Sigmoid colon (tissue), 7 donors: ENCODE measurements around the gene TBCE. TPM values are rescaled to one million over a fixed set of nuclear protein-coding genes. Genes with fewer than 3 reads are reported as not detected.
"Not testable (repeated sequence)": the region's sequence is repeated elsewhere in the genome, so short reads cannot be mapped to it uniquely, and the experiment has no call there.

ENCODE experiments used
- DNase-seq: peaks from one replicate; pipeline ENCODE4 v3.0.0-alpha.2; 2019
- H3K27ac ChIP-seq, 4 donors: fragments of 200-600 bp; sonication (generic); one replicate each; pipeline ENCODE4 v1.5.1; 2016 to 2019; ENCODE audit warnings: mild to moderate bottlenecking in 1 of 4
- H3K27me3 ChIP-seq, 3 donors: fragments of 200-600 bp; sonication (generic); one replicate each; pipeline ENCODE4 v1.5.1; 2019; ENCODE audit warnings: mild to moderate bottlenecking in 1 of 3
- H3K36me3 ChIP-seq, 4 donors: fragments of 200-600 bp; sonication (generic); one replicate each; pipeline ENCODE4 v1.5.1; 2016 to 2019
- H3K4me1 ChIP-seq, 4 donors: fragments of 200-600 bp; sonication (generic); one replicate each; pipeline ENCODE4 v1.5.1; 2017 to 2019
- H3K4me3 ChIP-seq, 4 donors: fragments of 200-600 bp; sonication (generic); one replicate each; pipeline ENCODE4 v1.5.1; 2017 to 2019; ENCODE audit warnings: mild to moderate bottlenecking in 2 of 4, moderate library complexity in 1 of 4
- H3K9me3 ChIP-seq, 4 donors: fragments of 200-600 bp in 3 of 4; sonication (generic) in 3 of 4; one replicate each; pipeline versions ENCODE4 v1.5.1 to v1.6.1; 2013 to 2019
- CTCF ChIP-seq, 4 experiments: fragments of 450-650 bp in 3 of 4; fragments of 200-600 bp in 1 of 4; IDR thresholded peaks; one replicate each; pipeline ENCODE4 v1.5.1; 2016 to 2019; ENCODE audit warnings: antibody characterized with exemption in 4 of 4, mild to moderate bottlenecking in 3 of 4, moderate library complexity in 2 of 4
- EP300 ChIP-seq, 4 donors: sonication (generic); formaldehyde crosslinking; IDR thresholded peaks; one replicate each; pipeline ENCODE4 v1.6.1; 2017; ENCODE audit warnings: antibody characterized with exemption in 4 of 4
- POLR2A ChIP-seq, 2 donors: fragments of 450-650 bp; IDR thresholded peaks; one replicate each; pipeline ENCODE4 v1.6.1; 2016; ENCODE audit warnings: antibody characterized with exemption in 2 of 2, mild to moderate bottlenecking in 2 of 2, moderate library complexity in 2 of 2
- POLR2AphosphoS5 ChIP-seq, 4 donors: sonication (generic); formaldehyde crosslinking; IDR thresholded peaks; one replicate each; pipeline ENCODE4 v1.6.1; 2017; ENCODE audit warnings: antibody characterized with exemption in 4 of 4
- WGBS, 2 donors: extraction: QIAGEN DNeasy Blood & Tissue Kit; methylation state at CpG; one replicate each; pipeline ENCODE4 v1.1.7; 2013; 5-methylcytosine and 5-hydroxymethylcytosine counted together
- intact Hi-C: fragments of 100-400 bp; cut with DNase I; formaldehyde crosslinking; loops from one replicate; pipeline ENCODE4 v1.15.1; 2023
- polyA plus RNA-seq, 3 donors: library from polyadenylated mRNA; stranded (reverse); fragments of 200-250 nt; gene quantifications; one replicate each; pipeline ENCODE4 v1.2.3, GENCODE V29; 2013
- total RNA-seq, 4 donors: library from RNA; depleted of rRNA; stranded (reverse); fragments of >200 nt; gene quantifications; one replicate each; pipeline ENCODE4 v1.1.0, GENCODE V29; 2016
- donor health status: healthy with polysubstance abuse.
- donor health status: Bipolar disorder and iron deficiency.
- donor health status: healthy.

TBCE gene
- total and polyA plus RNA-seq, 7 donors, result 14.4 to 24.3 (median 16.4) TPM

- Histone ChIP-seq H3K9me3 (no peaks in the 10 kb centered on the region), H3K4me1 (peaks cover 0 to 7% (median 6%) of the 10 kb centered on the region in 4 donors), H3K4me3 (no peak overlapping the region), H3K27me3 (no peaks in the 10 kb centered on the region), H3K36me3 (no peaks in the 10 kb centered on the region), H3K27ac (peak overlapping the region in 2 of 4 donors; percentile 77 to 81)
- WGBS, 2 donors, result 88 to 91% methylated on average over 5 of the region's 5 CpGs
- DNase-seq, result no peak
- intact Hi-C loops, result loop anchor here (5.0 kb wide), 1 partner anchor 51 kb away; no protein-coding TSS in a partner anchor
- TF ChIP-seq CTCF (IDR thresholded peaks at IDR 0.05) (no peak), EP300 (IDR thresholded peaks at IDR 0.05) (no peak), POLR2A (IDR thresholded peaks at IDR 0.05) (no peak), POLR2AphosphoS5 (IDR thresholded peaks at IDR 0.05) (no peak)
Measured at GRCh38 chr1:235366286-235366685, 941 bp upstream of the TBCE start.

- no peak for TF ChIP-seq POLR2A (IDR thresholded peaks at IDR 0.05)
- TF ChIP-seq CTCF (IDR thresholded peaks at IDR 0.05), result no peak
- TF ChIP-seq EP300 (IDR thresholded peaks at IDR 0.05), result no peak
- TF ChIP-seq POLR2AphosphoS5 (IDR thresholded peaks at IDR 0.05), result no peak
- intact Hi-C loops, result loop anchor here (5.0 kb wide), 1 partner anchor 49 kb away; no protein-coding TSS in a partner anchor
- H3K36me3 ChIP-seq, result no peaks in the 10 kb centered on the region
- peaks cover 0 to 7% (median 6%) of the 10 kb centered on the region in 4 donors for H3K4me1 ChIP-seq
- no peaks in the 10 kb centered on the region for H3K9me3 ChIP-seq
- H3K27ac ChIP-seq, result no peak overlapping the region
- no peaks in the 10 kb centered on the region for H3K27me3 ChIP-seq
- WGBS, 2 donors, result 65 to 77% methylated on average over 5 of the region's 5 CpGs
- H3K4me3 ChIP-seq, result peak overlapping the region in 1 of 4 donors; percentile 60
- DNase-seq, result no peak
Measured at GRCh38 chr1:235368428-235368827, 1.2 kb downstream of the TBCE start.

- H3K27ac ChIP-seq, result no peak overlapping the region
- no peaks in the 10 kb centered on the region for H3K9me3 ChIP-seq
- TF ChIP-seq EP300 (IDR thresholded peaks at IDR 0.05) (no peak), POLR2AphosphoS5 (IDR thresholded peaks at IDR 0.05) (no peak), POLR2A (IDR thresholded peaks at IDR 0.05) (no peak), CTCF (IDR thresholded peaks at IDR 0.05) (no peak)
- no peaks in the 10 kb centered on the region for H3K36me3 ChIP-seq
- intact Hi-C loops, result loop anchor here (5.0 kb wide), 1 partner anchor 47 kb away; no protein-coding TSS in a partner anchor
- peaks cover 0 to 7% (median 6%) of the 10 kb centered on the region in 4 donors for H3K4me1 ChIP-seq
- no peaks in the 10 kb centered on the region for H3K27me3 ChIP-seq
- no peak for DNase-seq
- WGBS, 2 donors, result 83 to 91% methylated on average over 5 of the region's 5 CpGs
- H3K4me3 ChIP-seq, result no peak overlapping the region
Measured at GRCh38 chr1:235369802-235370201, 2.6 kb downstream of the TBCE start.

GRCh38 chr1:235375919-235376605 is 8.8 kb downstream of the TBCE start:
- Histone ChIP-seq H3K27ac (no peak overlapping the region), H3K27me3 (no peaks in the 10 kb centered on the region), H3K4me1 (no peaks in the 10 kb centered on the region), H3K36me3 (peaks cover 0 to 25% (median 3%) of the 10 kb centered on the region in 4 donors), H3K4me3 (no peak overlapping the region), H3K9me3 (no peaks in the 10 kb centered on the region)
- TF ChIP-seq POLR2AphosphoS5 (IDR thresholded peaks at IDR 0.05) (no peak), POLR2A (IDR thresholded peaks at IDR 0.05) (no peak), CTCF (IDR thresholded peaks at IDR 0.05) (no peak)
- no peak for DNase-seq
- WGBS, 2 donors, result 95 to 96% methylated on average over 6 of the region's 6 CpGs
- intact Hi-C loops, result no loop called here

- DNase-seq, H3K27ac ChIP-seq, H3K27me3 ChIP-seq, intact Hi-C loops, H3K4me3 ChIP-seq, H3K4me1 ChIP-seq, H3K9me3 ChIP-seq: not testable (repeated sequence)
- H3K36me3 ChIP-seq, result peaks cover 0 to 30% (median 5%) of the 10 kb centered on the region in 4 donors
- 92 to 94% methylated on average over 11 of the region's 11 CpGs for WGBS, 2 donors
Measured at GRCh38 chr1:235378134-235378735, 11.0 kb downstream of the TBCE start.

GRCh38 chr1:235381955-235382739 is 14.9 kb downstream of the TBCE start:
- H3K4me1 ChIP-seq, intact Hi-C loops: not testable (repeated sequence)

GRCh38 chr1:235385633-235386032 is 18.4 kb downstream of the TBCE start:
- H3K4me3 ChIP-seq, H3K9me3 ChIP-seq, H3K27me3 ChIP-seq, H3K4me1 ChIP-seq, H3K27ac ChIP-seq, intact Hi-C loops, H3K36me3 ChIP-seq, DNase-seq: not testable (repeated sequence)
- WGBS, 2 donors, result 94 to 95% methylated on average over 1 of the region's 1 CpG

More at GRCh38 chr1:235381955-235382739, 14.9 kb downstream of the TBCE start:
- not testable (repeated sequence) for DNase-seq, H3K9me3 ChIP-seq, H3K27me3 ChIP-seq, H3K27ac ChIP-seq, H3K4me3 ChIP-seq
- H3K36me3 ChIP-seq, result peaks cover 0 to 25% (median 5%) of the 10 kb centered on the region in 4 donors
- WGBS, 2 donors, result no CpG with 5 or more reads among the region's 3 CpGs
